Mesenchymal stem cell (in vitro differentiated cells and primary cell): ENCODE measurements around the gene NPIPB6.
A peak's percentile ranks its signal among the peaks of the same experiment; 100 is the strongest.
"Not testable (repeated sequence)": the region's sequence is repeated elsewhere in the genome, so short reads cannot be mapped to it uniquely, and the experiment has no call there.

ENCODE experiments used
- DNase-seq: peaks from one replicate; pipeline ENCODE4 v3.0.0-alpha.2; 2013
- H2AFZ ChIP-seq: one replicate; pipeline ENCODE4 v1.6.1; 2013; ENCODE audit warnings: low read depth, mild to moderate bottlenecking, control low read depth, inconsistent platforms, low read length, moderate library complexity
- H2AK5ac ChIP-seq: 2 replicates; pipeline ENCODE4 v1.6.1; 2013; ENCODE audit warnings: low read length, moderate library complexity, mild to moderate bottlenecking, inconsistent platforms; ENCODE audit not compliant: severe bottlenecking
- H2BK120ac ChIP-seq: one replicate; pipeline ENCODE4 v1.6.1; 2013; ENCODE audit warnings: low read depth, mild to moderate bottlenecking, inconsistent platforms, low read length, moderate library complexity
- H2BK12ac ChIP-seq, 2 experiments: one replicate each; pipeline ENCODE4 v1.6.1; 2013; ENCODE audit warnings: inconsistent platforms in 2 of 2, low read length in 2 of 2, mild to moderate bottlenecking in 2 of 2, moderate library complexity in 2 of 2, control low read depth in 1 of 2
- H2BK15ac ChIP-seq: one replicate; pipeline ENCODE4 v1.6.1; 2013; ENCODE audit warnings: mild to moderate bottlenecking, low read depth, inconsistent platforms; ENCODE audit not compliant: poor library complexity, severe bottlenecking
- H2BK5ac ChIP-seq: 2 replicates; pipeline ENCODE4 v1.6.1; 2013; ENCODE audit warnings: low read depth, mild to moderate bottlenecking, low read length, control low read depth, inconsistent platforms; ENCODE audit not compliant: poor library complexity, severe bottlenecking
- H3K14ac ChIP-seq, 2 experiments: one replicate each; pipeline ENCODE4 v1.6.1; 2013; ENCODE audit warnings: inconsistent platforms in 2 of 2, low read length in 2 of 2, control low read depth in 1 of 2, mild to moderate bottlenecking in 1 of 2, moderate library complexity in 1 of 2
- H3K18ac ChIP-seq, 2 experiments: one replicate each; pipeline ENCODE4 v1.6.1; 2013; ENCODE audit warnings: inconsistent platforms in 2 of 2, low read length in 2 of 2, control low read depth in 1 of 2, low read depth in 1 of 2, mild to moderate bottlenecking in 1 of 2
- H3K23ac ChIP-seq, 2 experiments: one replicate each; pipeline ENCODE4 v1.6.1; 2013; ENCODE audit warnings: inconsistent platforms in 2 of 2, low read length in 2 of 2, mild to moderate bottlenecking in 2 of 2, moderate library complexity in 2 of 2, control low read depth in 1 of 2
- H3K27ac ChIP-seq: 2 replicates; pipeline ENCODE4 v1.5.1; 2013; ENCODE audit warnings: mild to moderate bottlenecking, moderate library complexity, low read length, control low read depth, inconsistent platforms; ENCODE audit not compliant: poor library complexity, severe bottlenecking
- H3K27me3 ChIP-seq, 2 experiments: 2 replicates each; pipeline versions ENCODE4 v1.6.1 to v1.7.0; 2013; ENCODE audit warnings: low read length in 2 of 2, mild to moderate bottlenecking in 2 of 2, moderate library complexity in 2 of 2, control low read depth in 1 of 2, inconsistent platforms in 1 of 2; ENCODE audit not compliant: control insufficient read depth in 1 of 2, insufficient read depth in 1 of 2
- H3K36me3 ChIP-seq, 2 experiments: 2 replicates each; pipeline versions ENCODE4 v1.6.1 to v1.7.0; 2013; ENCODE audit warnings: low read length in 2 of 2, control low read depth in 1 of 2, inconsistent platforms in 1 of 2, low read depth in 1 of 2, mild to moderate bottlenecking in 1 of 2; ENCODE audit not compliant: insufficient read depth in 2 of 2, control insufficient read depth in 1 of 2
- H3K4ac ChIP-seq, 2 experiments: one replicate each; pipeline ENCODE4 v1.6.1; 2013; ENCODE audit warnings: inconsistent platforms in 2 of 2, low read length in 2 of 2, mild to moderate bottlenecking in 2 of 2, moderate library complexity in 2 of 2, control low read depth in 1 of 2, low read depth in 1 of 2
- H3K4me1 ChIP-seq: 2 replicates; pipeline ENCODE4 v1.6.1; 2013; ENCODE audit warnings: low read depth, low read length, control low read depth; ENCODE audit not compliant: control insufficient read depth, insufficient read depth
- H3K4me2 ChIP-seq: 2 replicates; pipeline ENCODE4 v1.6.1; 2013; ENCODE audit warnings: low read length, mild to moderate bottlenecking, inconsistent platforms; ENCODE audit not compliant: poor library complexity, severe bottlenecking
- H3K4me3 ChIP-seq, 2 experiments: 2 replicates each; pipeline versions ENCODE4 v1.5.1 to v1.7.0; 2013; ENCODE audit warnings: low read length in 2 of 2, mild to moderate bottlenecking in 2 of 2, control low read depth in 1 of 2, low read depth in 1 of 2; ENCODE audit not compliant: insufficient read depth in 1 of 2
- H3K79me1 ChIP-seq: replicated peaks from 2 replicates; pipeline ENCODE4 v1.6.1; 2013; ENCODE audit warnings: mild to moderate bottlenecking, control low read depth, low read length, inconsistent platforms; ENCODE audit not compliant: poor library complexity, severe bottlenecking
- H3K9ac ChIP-seq: 2 replicates; pipeline ENCODE4 v1.7.0; 2013; ENCODE audit warnings: mild to moderate bottlenecking, low read length, moderate library complexity
- H3K9me3 ChIP-seq: 2 replicates; pipeline ENCODE4 v1.7.0; 2013; ENCODE audit warnings: mild to moderate bottlenecking, low read length; ENCODE audit not compliant: control insufficient read depth
- H4K8ac ChIP-seq: one replicate; pipeline ENCODE4 v1.6.1; 2013; ENCODE audit warnings: inconsistent platforms, mild to moderate bottlenecking, low read length, moderate library complexity
- H4K91ac ChIP-seq: one replicate; pipeline ENCODE4 v1.6.1; 2013; ENCODE audit warnings: mild to moderate bottlenecking, low read length, inconsistent platforms
- WGBS: methylation state at CpG from one replicate; pipeline ENCODE4 v1.1.7; 2013; ENCODE audit warnings: mixed read lengths; 5-methylcytosine and 5-hydroxymethylcytosine counted together

The NPIPB6 gene

DNA sequence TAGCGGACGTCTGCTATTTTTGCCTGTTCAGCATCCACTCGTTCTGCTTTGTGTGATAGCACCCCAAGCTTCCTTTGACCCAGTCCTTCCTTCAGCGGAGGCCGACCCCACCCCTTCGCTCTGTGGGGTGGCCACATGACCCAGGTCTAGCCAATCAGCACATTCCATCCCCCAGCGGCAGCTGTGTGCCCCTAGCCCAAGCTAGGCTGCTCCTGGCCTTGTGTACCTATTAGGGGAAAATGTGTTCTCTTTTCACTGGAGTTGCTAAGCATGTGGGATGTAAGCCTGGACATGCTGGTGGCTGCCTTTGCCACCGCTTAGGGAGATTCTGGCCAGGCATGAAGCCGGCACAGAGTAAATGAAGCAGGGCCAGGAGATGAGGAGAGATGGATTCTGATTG is 33.1 kb downstream of the NPIPB6 start:
- H3K18ac ChIP-seq, H3K4me3 ChIP-seq, H3K23ac ChIP-seq, H3K79me1 ChIP-seq, H2BK12ac ChIP-seq, H2BK120ac ChIP-seq, H2BK5ac ChIP-seq, H3K27ac ChIP-seq, H3K4me2 ChIP-seq, H3K14ac ChIP-seq, DNase-seq, H4K91ac ChIP-seq, H3K9ac ChIP-seq, H3K4ac ChIP-seq, H3K27me3 ChIP-seq, H3K9me3 ChIP-seq, H3K4me1 ChIP-seq, H4K8ac ChIP-seq, H3K36me3 ChIP-seq, H2AK5ac ChIP-seq, H2BK15ac ChIP-seq, H2AFZ ChIP-seq: not testable (repeated sequence)
- WGBS, result 36% methylated on average over 5 of the region's 9 CpGs

DNA sequence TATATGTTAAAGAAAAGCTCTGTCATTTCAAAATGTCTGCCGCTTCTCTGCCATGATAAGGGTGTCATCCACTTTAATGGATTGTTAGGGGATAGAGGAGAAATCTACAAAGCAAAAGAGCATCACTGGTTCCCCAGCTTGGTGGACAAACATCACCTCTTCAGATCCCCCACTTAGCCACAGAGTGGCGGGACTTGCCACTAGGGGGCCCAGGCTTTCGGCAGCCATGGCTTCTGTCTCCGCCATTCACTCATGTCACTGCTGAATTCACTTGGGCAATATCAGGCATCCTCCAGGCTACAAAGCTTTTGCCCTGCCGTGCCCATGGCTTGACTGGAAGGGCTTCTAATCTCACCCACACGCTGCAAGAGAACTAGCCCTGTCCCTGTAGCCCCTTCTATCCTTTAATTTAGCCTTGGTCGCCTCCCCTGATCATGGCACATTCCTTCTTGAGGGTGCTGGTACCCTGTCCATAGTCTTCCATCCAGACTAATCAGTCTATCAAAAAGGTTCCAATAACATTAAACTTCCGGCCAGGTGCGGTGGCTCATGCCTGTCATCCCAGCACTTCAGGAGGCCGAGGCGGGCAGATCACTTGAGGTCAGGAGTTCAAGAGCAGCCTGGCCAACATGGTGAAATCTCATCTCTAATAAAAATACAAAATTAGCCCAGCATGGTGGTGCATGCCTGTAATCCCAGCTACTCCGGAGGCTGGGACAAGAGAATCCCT is 36.3 kb downstream of the NPIPB6 start:
- no peak overlapping the region for H3K9ac ChIP-seq
- DNase-seq, result peak; percentile 56
- no peaks in the 10 kb centered on the region for H3K79me1 ChIP-seq
- H2BK120ac ChIP-seq, result no peak overlapping the region
- H3K4me3 ChIP-seq, result no peak overlapping the region
- H3K36me3 ChIP-seq, result no peaks in the 10 kb centered on the region
- H3K14ac ChIP-seq, result no peak overlapping the region
- no peak overlapping the region for H3K18ac ChIP-seq
- no peaks in the 10 kb centered on the region for H3K9me3 ChIP-seq
- no peak overlapping the region for H3K4me2 ChIP-seq
- no peak overlapping the region for H2AFZ ChIP-seq
- H3K23ac ChIP-seq, result no peak overlapping the region
- H2BK15ac ChIP-seq, result no peak overlapping the region
- no peak overlapping the region for H3K27ac ChIP-seq
- H4K91ac ChIP-seq, result no peak overlapping the region
- WGBS, result 50% methylated on average over 12 of the region's 12 CpGs
- peaks cover 0 to 3% of the 10 kb centered on the region in 2 experiments for H3K27me3 ChIP-seq
- H3K4ac ChIP-seq, result no peak overlapping the region
- H2BK5ac ChIP-seq, result no peak overlapping the region
- no peak overlapping the region for H4K8ac ChIP-seq
- H3K4me1 ChIP-seq, result peaks cover 2% of the 10 kb centered on the region
- no peak overlapping the region for H2AK5ac ChIP-seq
- no peak overlapping the region for H2BK12ac ChIP-seq

DNA sequence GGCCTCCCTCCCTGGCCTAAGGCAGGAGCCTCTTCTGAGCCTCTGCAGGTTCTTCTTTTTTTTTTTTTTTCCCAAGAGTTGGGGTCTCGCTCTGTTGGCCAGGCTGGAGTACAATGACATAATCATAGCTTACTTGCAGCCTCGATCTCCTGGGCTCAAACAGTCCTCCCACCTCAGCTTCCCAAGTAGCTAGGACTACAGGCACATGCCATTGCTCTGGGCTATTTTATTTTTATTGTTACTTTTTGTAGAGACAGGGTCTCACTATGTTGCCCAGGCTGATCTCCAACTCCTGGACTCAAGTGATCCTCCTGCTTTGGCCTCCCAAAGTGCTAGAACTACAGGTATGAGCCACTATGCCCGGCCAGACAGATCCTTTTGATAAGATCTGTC is 38.4 kb downstream of the NPIPB6 start:
- Histone ChIP-seq H2BK12ac (no peak overlapping the region), H3K18ac (no peak overlapping the region), H2AK5ac (no peak overlapping the region)

DNA sequence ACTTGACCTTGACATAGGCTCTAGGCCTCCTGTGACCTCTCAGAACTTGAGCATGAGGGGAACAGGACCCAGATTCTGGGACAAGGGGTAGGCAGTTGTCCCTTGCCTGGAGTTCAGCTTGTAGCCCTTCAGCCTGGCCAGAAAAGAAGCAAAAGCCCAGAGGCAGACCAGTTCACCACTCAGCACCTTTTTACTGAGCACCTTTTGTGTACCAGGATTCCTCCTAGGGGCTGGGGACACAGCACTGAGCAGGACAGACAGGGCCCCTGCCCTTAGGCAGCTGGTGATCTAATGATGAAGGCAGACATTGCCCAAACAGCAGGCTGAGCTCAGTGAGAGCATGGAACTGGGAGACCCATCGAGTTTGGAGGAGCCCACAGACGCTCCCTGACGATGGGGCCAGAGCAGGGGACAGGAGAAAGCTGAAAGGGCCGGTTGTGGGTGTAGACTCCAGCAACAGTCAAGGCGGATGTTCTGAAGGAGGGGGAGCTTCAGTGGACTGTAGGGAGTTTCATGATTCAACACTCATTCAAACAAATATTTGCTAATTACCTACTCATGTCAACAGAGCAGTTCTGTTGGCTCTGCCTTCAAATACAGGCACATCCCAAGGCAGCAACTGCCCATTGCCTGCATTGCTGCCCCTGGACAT is 38.9 kb downstream of the NPIPB6 start:
- no peak overlapping the region for H3K4ac ChIP-seq
- no peak overlapping the region for H4K8ac ChIP-seq
- H3K9ac ChIP-seq, result no peak overlapping the region
- no peak overlapping the region for H2BK12ac ChIP-seq
- DNase-seq, result no peak
- H3K23ac ChIP-seq, result no peak overlapping the region
- 87% methylated on average over 4 of the region's 5 CpGs for WGBS
- peaks cover 3 to 7% of the 10 kb centered on the region in 2 experiments for H3K27me3 ChIP-seq
- H3K4me2 ChIP-seq, result no peak overlapping the region
- no peak overlapping the region for H2AFZ ChIP-seq
- H4K91ac ChIP-seq, result peak overlapping the region; percentile 69
- H3K9me3 ChIP-seq, result no peaks in the 10 kb centered on the region
- no peak overlapping the region for H2AK5ac ChIP-seq
- H3K79me1 ChIP-seq, result no peaks in the 10 kb centered on the region
- no peak overlapping the region for H2BK15ac ChIP-seq
- H3K27ac ChIP-seq, result no peak overlapping the region
- no peak overlapping the region for H3K4me3 ChIP-seq
- H2BK5ac ChIP-seq, result no peak overlapping the region
- H3K4me1 ChIP-seq, result peaks cover 2% of the 10 kb centered on the region
- no peak overlapping the region for H2BK120ac ChIP-seq
- H3K14ac ChIP-seq, result no peak overlapping the region
- H3K18ac ChIP-seq, result no peak overlapping the region
- no peaks in the 10 kb centered on the region for H3K36me3 ChIP-seq

More for the DNA sequence above, 38.4 kb downstream of the NPIPB6 start:
- Histone ChIP-seq H2BK120ac (no peak overlapping the region), H3K4me3 (no peak overlapping the region), H3K4me2 (no peak overlapping the region), H4K91ac (no peak overlapping the region), H3K14ac (no peak overlapping the region), H3K4me1 (peaks cover 2% of the 10 kb centered on the region), H4K8ac (no peak overlapping the region), H3K79me1 (no peaks in the 10 kb centered on the region), H2BK15ac (no peak overlapping the region), H3K9me3 (no peaks in the 10 kb centered on the region), H3K23ac (no peak overlapping the region), H2AFZ (no peak overlapping the region), H3K9ac (no peak overlapping the region), H3K36me3 (no peaks in the 10 kb centered on the region), H2BK5ac (no peak overlapping the region), H3K27me3 (peaks cover 0 to 7% of the 10 kb centered on the region in 2 experiments), H3K27ac (no peak overlapping the region), H3K4ac (no peak overlapping the region)
- DNase-seq, result no peak
- 83% methylated on average over 2 of the region's 3 CpGs for WGBS
